GM15510 (cell line): ENCODE measurements around the gene KCNN2.

Experiments used
- POLR2A ChIP-seq: IDR thresholded peaks from 3 replicates; pipeline ENCODE4 v1.6.1; 2011; ENCODE audit warnings: borderline replicate concordance; ENCODE audit not compliant: insufficient read length; ENCODE audit errors: extremely low read depth

KCNN2 gene

GRCh38 chr5:114361724-114362196 is at the start of gene KCNN2:
KCNN2 (plus strand) TSS chr5:114362070; CDS start chr5:114362140, 70 bp downstream.
- no peak for TF ChIP-seq POLR2A

- no peak for TF ChIP-seq POLR2A
These were observed 49.2 kb upstream of the KCNN2 start for GRCh38 chr5:114312658-114313057.

- TF ChIP-seq POLR2A, result no peak
These were observed 47.8 kb upstream of the KCNN2 start for GRCh38 chr5:114314061-114314460.

- TF ChIP-seq POLR2A, result no peak
These were observed 45.7 kb upstream of the KCNN2 start for GRCh38 chr5:114316167-114316566.

GRCh38 chr5:114317751-114318150 is 44.1 kb upstream of the KCNN2 start:
- no peak for TF ChIP-seq POLR2A

- no peak for TF ChIP-seq POLR2A
These were observed 42.6 kb upstream of the KCNN2 start for GRCh38 chr5:114319236-114319635.

- no peak for TF ChIP-seq POLR2A
These were observed 42.0 kb upstream of the KCNN2 start for GRCh38 chr5:114319821-114320220.

- TF ChIP-seq POLR2A, result no peak
These were observed 37.6 kb upstream of the KCNN2 start for GRCh38 chr5:114324282-114324681.

- TF ChIP-seq POLR2A, result no peak
These were observed 36.3 kb upstream of the KCNN2 start for GRCh38 chr5:114325541-114325940.

- TF ChIP-seq POLR2A, result no peak
These were observed 34.4 kb upstream of the KCNN2 start for GRCh38 chr5:114327474-114327873.

GRCh38 chr5:114327987-114328386 is 33.9 kb upstream of the KCNN2 start:
- TF ChIP-seq POLR2A, result no peak

GRCh38 chr5:114330916-114331531 is 30.8 kb upstream of the KCNN2 start:
- no peak for TF ChIP-seq POLR2A

- no peak for TF ChIP-seq POLR2A
These were observed 29.4 kb upstream of the KCNN2 start for GRCh38 chr5:114332493-114332892.

- no peak for TF ChIP-seq POLR2A
These were observed 28.9 kb upstream of the KCNN2 start for GRCh38 chr5:114332925-114333324.

GRCh38 chr5:114335391-114335790 is 26.5 kb upstream of the KCNN2 start:
- no peak for TF ChIP-seq POLR2A

GRCh38 chr5:114339108-114339507 is 22.8 kb upstream of the KCNN2 start:
- no peak for TF ChIP-seq POLR2A

GRCh38 chr5:114346181-114346580 is 15.7 kb upstream of the KCNN2 start:
- TF ChIP-seq POLR2A, result no peak
